NCI-H2171 treated with DMSO at 0.1 percent for 48 hours (cell line): ENCODE data around the gene AUNIP.

ENCODE experiments used
- DNase-seq: peaks from one replicate; lab custom pipeline; 2025; lab: John Stamatoyannopoulos, UW

The AUNIP gene

DNA sequence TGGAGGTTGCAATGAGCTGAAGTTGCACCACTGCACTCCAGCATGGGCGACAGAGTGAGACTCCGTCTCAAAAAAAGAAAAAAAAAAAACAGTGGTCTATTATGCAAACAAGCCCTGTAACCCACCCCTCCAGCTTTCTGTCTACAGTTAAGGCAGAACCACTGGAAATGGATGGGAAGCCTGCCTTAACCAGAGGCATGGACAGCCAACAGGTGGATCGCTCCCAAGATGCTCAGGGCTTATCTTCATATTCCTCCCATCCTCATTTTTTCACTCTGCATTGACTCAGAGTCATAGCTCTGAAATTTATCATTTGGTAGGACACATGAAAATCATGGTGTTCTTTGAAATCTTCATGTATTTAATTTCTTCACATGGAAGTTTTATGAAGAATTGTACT, 30.8 kb downstream of the AUNIP start:
- DNase-seq, result no peak

DNA sequence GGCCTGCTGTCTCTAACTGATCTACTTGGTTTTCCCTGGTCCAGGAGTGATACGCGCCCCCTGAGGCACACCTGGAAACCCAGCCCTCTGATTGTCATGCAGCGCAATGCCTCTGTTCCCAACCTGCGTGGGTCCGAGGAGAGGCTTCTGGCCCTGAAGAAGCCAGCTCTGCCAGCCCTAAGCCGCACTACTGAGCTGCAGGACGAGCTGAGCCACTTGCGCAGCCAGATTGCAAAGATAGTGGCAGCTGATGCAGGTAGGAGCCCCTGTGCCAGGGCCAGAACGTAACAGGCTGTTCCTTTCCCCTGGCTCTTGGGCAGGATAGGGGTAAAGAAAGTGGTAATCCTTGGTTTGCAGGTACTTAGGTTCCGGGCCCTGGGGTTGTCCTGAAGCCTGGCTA, 32.7 kb downstream of the AUNIP start:
- DNase-seq, result no peak

DNA sequence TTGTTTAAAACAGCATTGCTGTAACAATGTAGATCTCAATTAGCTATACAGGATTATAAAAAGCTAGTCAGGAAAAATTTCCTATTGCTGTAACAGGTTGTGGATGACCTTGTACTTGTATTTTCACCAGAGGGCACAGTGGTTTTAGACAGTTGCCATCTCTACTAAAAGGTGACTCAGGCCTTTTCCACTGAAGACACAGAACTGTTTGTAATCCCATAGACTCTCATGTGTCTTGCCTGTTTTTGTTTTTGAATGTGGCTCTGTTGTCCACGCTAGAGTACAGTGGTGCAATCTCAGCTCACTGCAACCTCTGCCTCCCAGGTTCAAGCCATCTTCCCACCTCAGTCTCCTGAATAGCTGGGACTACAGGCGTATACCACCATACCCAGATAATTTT, 33.7 kb downstream of the AUNIP start:
- DNase-seq, result no peak

DNA sequence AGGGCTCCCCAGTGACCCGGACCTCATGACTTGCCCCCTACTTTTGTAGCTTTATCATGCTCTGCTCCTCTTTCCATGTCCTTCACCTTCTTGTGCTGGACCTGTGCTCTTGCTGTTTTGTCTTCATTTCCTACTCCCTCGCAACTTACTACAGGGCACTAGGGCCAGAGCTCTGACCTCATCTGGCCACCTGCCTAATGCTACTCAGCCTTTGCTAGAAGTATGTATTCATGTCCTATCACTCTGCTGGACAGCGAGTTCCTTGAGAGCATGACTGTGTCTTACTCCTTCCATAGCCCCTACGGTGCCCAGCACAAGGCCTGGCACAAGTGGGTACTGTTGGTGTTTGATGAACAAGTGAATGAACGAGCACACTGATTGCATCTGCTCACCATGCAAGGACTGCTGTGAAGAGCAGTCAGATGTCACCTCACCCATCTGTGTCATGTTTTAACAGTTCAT, 37.6 kb downstream of the AUNIP start:
- no peak for DNase-seq

DNA sequence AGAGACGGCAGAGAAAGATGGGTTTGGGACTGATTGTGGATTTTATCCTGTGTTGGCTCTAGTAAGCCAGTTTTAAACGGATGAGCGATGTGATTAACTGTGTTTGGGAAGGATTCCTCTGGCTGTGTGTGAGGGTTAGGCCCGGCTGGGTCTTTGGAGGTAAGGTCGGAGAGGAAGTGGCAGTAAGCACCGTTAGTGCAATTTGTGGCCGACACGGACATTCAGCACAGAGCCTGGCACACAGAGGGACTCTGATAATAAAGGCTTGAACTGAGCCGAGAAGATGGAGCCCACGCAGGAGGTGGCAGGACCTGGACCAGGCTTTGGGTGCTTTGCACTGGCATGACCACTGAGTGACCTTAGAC, 38.2 kb downstream of the AUNIP start:
- no peak for DNase-seq

DNA sequence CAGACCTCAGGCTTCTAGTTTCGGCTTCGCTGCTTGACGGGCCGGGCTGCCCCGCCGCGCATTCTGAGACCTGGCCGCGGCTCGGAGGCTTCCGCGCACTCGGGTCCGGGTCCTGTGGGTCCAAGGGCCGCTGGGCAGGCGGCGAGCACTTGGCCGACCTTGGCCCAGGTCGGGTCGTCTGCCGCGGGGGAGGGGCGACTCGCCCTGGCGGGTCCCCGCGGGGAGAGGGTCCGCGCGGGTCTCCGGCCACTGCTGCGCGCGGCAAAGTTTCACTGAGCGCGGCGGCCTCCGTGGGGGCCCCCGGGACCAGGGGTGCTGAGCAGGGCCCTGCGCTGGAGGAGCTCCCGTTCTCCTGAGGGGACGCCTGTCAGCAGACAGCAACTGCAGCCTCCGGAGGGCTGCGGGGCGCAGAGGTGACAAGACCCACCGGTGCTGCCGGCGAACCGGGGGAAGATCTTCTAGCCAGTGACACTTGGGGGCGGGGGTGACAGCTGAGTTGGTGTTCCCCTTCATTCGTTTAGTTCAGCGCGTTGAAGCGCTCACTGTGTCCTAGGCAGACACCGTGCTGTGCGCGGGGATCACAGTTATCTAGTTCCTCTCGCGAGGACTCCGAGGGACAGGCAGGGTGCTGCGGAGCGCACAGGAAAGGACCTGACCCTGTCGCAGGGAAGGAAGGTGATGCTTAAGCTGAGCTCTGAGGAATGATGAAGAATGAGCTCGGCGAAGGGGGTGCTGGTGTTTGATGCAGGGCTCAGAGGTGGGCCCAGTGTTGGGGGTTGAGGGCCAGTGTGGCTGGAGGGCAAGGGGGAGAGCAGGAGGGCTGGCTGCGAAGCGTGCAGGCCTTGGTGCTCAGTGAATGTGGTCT, 38.8 kb downstream of the AUNIP start:
- peak; percentile 48 for DNase-seq

DNA sequence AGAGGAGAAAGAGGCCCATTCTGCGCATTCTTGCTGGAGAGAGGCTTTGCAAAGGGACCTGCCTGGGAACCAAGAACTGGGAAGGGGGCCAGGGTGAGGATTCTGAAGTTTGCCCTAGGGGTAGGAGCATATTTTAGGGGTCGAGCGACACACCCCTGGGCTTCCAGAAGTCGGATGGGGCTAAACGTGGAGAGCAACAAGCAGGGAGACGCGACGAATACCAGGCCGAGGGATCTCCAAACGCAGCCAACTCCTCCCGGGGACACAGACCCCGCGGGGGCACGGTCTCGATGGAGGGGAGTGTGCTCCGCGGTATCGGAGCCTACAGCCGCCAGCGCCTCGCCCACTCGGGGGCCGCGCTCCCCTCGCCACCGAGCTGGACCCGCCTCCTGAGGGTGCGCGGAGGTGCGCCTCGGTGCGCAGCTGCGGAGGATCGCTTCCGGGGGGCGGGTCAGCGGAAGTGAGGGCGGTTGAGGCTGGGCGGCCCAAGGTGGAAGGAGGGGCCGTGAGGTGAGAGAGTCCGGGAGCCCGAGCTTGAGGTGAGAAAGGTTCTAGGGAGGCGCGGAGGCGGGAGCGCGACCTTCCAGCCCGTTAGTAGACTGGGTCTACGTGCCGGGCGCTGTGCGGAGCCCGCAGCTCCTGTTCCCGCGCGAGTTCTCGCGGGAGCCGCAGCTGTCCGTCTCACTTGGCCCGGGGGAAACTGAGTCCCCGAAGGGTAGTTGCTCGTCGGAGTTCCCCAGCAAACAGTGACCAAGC, 39.6 kb downstream of the AUNIP start, which contains the start of gene MTFR1L:
Gene MTFR1L, plus strand, starts transcription at position 464 of the 756 bp plus-strand sequence. CDS start 3,151 bp downstream, outside the sequence.
- DNase-seq, result peak; percentile 84

DNA sequence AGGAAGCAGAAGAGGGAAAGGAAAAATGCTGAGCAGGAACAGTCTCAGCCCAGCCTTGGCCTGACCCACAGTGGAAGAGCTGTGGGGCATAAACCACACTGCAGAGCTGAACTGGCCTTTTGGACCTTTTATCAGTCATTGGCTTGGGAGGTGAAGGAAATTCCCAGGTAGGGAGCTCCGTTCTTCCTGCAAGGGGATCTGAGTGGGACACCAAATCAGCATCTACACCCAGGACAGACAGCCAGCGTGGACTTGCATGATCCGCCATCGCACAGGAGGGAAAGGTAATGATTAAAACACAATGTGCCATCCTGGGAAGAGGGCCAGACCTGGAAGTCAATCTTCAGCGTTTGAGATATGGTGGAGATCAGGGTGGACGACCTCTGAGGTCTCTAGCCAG, 40.7 kb downstream of the AUNIP start:
- no peak for DNase-seq

DNA sequence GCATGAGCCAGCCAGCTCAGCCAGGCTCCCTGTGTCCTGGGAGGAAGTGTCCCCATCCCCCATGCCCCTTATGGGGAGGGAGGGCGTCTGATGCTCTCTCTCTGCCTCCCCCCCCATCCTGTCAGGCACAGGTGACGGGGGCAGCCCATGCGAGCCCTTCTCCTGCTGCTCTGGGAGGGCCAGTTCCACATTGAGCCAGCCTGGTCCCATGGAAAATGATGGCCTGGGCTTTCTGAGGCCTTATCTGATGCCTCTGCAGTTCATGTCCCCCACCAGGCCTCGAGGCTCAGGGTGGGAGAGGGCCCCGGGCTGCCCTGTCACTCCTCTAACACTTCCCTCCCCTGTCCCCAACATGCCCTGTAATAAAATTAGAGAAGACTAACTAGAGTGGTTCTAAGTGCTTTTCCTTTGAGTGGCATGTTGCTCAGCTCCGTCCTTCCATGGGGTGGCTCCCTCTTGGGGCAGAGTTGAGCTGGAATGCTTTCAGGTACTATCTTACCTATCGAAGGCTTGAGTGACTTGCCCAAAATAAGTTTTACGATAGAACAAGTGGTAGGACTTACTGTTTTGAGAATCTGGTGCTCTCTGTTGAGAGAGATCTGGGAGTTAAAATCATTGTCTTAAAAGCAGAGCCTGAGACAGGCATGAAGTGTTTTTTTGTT, 41.3 kb downstream of the AUNIP start:
- no peak for DNase-seq

DNA sequence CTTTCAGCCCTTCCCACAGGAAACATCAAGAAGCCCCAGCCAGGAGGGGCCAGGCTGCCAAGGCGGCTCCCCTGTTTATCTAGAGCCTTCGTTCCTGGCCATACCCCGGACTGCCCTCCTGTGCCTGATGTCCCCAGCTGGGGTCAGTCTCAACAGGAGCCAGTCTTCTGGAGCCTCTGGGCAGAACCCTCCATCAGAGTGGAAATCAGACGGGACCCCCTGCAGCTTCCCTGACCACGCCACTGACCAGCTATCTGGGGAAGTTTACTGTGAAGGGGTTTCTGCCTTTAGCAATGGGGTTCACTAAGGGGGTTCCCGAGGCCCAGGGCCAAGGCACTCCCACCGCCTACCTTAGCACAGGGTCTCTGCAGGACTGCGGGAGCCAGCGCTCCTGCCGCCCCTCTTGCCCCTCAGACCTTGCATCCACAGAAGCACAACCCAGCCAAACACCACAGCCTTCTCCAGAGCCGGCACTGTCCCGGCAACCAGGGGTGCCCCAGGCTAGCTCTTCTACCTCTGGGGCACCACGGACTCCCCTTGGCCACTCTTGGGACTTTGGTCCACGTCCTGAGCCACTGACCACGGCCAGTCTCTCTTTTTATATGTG, 43.0 kb downstream of the AUNIP start:
- no peak for DNase-seq

DNA sequence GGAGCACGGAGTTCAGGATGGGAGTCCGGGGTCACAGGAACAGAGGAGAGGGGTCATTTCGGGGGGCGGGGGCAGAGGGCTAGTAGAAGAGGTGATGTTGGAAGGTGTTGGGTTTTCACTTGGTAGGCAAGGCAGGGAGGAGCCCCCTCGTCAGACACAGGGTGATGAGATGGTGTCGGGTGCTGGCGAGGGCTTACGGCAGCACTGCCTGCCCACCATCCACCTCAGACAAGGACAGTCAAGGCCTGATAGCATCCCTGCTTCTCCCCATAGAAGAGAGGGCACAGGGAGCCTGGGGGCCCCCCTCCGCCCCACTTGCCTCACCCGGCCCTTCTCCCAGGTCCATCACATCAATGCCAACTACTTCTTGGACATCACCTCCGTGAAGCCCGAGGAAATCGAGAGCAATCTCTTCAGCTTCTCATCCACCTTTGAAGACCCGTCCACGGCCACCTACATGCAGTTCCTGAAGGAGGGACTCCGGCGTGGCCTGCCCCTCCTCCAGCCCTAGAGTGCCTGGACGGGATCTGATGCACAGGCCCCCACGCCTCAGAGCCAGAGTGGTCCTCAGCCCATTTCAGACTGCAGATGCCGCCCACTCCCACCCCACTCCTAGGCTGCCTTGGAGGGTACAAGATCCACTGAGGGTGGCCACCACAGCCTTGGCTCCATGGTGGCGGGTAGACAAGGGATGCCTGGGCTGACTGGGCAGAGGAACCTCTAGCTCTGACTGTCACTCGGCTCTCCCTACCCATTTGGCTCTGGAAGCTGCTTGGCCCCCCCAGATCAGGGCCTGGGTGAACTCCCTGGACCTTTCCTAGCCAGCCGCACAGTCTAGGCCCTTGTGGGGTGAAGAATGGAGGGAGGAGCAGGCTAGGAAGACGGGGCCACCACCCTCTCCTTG, 43.8 kb downstream of the AUNIP start:
- no peak for DNase-seq

DNA sequence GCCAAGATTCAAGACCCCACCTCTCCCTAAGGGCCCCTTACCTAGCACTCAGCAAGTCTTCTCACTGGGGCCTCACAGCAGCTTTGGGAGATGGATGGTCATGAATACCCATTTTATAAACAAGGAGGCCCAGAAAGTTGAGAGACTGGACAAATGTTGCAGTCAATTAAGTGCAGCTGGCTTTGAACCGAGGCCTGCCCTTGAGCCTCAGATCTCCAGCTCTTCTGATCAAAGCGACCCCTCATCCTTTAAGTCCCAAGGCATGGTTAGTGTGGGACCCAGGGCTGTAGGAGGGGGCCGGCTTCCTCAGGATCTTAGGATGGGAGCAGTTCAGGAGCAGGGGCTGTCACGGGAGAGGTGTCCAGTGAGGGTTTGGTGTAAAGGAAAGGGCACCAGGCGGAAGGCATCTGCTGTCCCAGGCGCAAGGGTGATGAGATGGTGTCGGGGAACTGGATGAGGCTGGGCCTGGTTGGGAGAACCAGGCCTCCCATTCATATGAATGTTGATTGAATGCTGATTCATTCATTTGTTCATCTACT, 44.6 kb downstream of the AUNIP start:
- no peak for DNase-seq

DNA sequence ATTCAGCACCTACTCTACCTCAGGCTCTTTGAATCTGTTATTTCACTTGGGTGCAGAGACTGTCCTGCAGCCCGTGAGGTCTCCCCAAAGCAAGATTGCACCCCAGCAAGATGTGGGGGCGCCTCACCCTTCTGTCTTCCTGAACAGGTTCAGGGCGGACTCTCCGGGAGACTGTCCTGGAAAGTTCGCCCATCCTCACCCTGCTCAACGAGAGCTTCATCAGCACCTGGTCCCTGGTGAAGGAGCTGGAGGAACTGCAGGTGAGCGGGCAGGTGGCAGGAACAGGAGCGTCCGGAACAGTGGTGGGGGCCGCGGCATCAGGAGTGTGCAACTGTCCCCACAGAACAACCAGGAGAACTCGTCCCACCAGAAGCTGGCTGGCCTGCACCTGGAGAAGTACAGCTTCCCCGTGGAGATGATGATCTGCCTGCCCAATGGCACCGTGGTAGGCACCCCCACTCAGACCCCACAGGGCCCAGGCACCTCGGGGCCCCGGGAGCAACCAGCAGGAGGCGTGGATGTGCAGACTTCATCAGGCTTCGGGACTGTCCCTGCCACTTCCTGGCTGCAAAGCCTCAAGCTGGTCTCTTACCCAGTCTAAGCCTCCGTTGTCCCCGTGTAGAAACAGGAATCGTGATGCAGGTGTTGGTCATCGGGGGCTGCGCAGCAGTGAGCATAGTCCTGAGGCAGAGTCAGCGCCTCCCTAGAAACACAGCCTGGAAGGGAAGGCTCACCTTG, 45.4 kb downstream of the AUNIP start:
- DNase-seq, result no peak

DNA sequence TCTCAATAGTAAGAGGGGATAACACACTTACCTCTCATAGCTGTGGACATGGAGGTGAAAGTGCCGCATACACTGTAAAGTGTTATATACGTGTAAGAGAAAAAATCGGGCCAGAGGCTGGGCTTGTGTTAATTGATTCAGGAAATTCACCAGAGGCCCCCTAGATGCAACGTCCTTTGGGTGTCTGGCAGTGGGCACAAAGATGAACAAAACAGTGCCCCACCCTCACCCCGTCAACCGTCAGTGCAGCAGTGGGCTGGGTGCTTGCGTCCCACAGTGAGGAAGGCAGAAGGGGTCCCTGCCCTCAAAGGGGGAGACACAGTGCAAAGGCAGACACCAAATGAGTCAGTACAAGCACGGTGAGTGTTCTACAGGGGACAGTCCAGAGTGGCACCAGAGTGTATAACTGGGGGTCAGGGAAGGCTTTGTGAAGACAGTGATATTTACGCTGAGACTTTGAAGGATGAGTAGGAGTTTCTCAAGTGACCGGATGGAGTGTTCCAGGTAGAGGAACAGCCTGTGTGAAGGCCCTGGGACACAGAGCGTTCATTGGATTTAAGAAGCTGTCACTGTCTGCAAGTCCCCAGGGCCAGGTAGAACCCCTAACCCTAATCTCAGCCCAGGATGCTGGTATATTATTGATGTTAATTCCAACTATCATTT, 46.1 kb downstream of the AUNIP start:
- no peak for DNase-seq

DNA sequence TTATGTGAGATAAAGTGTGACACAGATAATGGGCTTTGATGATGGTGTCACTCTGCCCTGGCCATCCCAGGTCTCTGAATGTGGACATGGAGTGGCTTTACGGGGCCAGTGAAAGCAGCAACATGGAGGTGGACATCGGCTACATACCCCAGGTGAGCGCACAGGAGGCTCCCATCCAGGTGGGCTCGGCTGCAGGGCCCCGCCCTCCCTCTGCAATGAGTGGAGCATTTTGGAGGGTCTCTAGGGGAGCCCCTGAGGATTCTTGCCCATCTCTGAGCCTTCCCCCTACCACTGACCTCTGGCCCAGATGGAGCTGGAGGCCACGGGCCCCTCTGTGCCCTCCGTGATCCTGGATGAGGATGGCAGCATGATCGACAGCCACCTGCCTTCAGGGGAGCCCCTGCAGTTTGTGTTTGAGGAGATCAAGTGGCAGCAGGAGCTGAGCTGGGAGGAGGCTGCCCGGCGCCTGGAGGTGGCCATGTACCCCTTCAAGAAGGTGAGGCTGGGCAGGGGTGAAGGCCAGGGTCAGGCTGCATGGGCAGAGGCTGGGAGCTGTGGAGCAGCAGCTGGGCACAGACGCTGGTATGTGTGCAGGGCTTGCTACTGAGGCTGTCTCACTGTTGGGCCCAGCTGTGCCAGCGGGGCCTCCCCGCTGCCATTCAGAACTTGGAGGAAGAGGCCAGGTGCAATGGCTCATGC, 47.7 kb downstream of the AUNIP start:
- DNase-seq, result no peak

DNA sequence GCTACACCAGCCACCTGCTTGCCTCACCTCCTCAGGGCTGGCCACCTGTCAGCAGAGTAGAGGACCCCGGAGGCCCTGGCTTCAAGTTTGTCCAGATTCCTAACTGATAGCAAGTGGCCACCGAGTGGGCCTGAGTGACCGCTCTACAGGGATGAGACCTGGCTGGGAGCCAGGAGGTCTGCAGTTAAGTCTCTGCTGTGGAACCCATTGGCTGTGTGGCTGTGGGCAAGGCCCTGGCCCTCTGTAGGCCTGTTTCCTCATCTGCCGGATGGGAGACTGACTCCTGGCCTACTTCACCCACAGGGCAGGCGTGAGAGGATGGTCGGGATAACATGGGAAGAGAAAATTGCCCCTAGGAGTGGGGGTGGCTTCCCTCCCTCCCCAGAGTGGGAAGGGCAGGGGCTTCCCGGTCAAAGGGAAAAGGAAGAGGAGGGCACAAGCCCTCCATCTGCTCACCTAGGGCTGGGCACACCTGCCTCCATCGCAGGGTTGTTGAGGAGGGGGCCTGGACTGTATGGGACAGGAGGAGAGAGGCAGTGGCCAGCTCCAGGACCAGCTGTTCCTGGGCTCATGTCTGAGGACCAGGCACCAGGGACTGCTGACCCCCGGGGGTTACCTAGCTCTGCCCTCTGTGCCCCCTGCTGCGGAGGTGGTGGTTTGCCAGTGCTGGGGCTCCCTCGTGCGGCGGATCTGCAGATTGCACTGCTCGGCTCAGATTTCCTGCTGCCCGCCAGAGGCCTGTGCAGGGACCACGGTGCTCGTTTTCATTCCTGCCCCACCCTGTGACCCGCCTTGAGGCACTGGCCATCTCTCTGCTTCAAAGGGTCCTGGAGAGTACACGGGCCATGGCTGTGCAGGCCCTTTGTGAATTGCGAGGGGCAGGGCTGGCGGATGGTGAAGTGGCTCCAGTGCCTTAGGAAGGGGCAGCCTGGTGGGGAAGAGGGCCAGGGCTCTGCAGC, 48.6 kb downstream of the AUNIP start:
- DNase-seq, result peak; percentile 68

DNA sequence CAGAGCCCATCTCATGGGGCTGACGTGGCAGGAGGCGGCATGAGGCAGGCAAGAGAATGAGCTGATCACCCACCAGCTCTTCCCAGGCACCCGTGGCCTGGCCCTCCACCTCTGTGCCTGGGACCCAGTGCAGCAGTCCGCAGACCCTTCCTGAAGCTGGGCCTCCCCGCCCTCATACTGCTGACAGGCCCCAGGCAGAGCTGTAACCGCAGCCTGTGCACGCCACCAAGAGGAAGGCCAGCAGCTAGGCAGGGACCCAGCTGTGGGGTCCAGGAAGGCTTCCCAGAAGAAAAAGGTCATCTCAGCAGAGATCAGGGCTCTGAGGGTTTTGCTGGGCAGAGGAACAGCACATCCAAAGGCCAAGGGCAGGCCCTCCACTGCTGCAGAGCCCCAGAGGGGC, 49.3 kb downstream of the AUNIP start:
- DNase-seq, result no peak
